A549 (cell line): Measurements from ENCODE around the gene CFL2. TPM values are rescaled to one million over a fixed set of nuclear protein-coding genes. Genes with fewer than 3 reads are reported as not detected.

Experiments used
- ATAC-seq, 2 experiments: fragments of 200-7000 bp in 1 of 2; fragments of >200 bp in 1 of 2; cut with Nextera tagmentation in 1 of 2; cut with Tn5 transposase in 1 of 2; 3 replicates each; pipeline versions ENCODE4 v1.8.0 to v1.9.1; 2018 to 2020; ENCODE audit warnings: mild to moderate bottlenecking in 1 of 2, moderate library complexity in 1 of 2
- CTCF ChIA-PET: fragments of 300-600 bp; sonication (Branson Sonifier 250); formaldehyde crosslinking; extraction: SDS; loops from one replicate; lab custom pipeline; 2021; ENCODE audit warnings: antibody characterized with exemption, inconsistent platforms; lab: Yijun Ruan, JAX
- POLR2A ChIA-PET: fragments of 350-600 bp; formaldehyde crosslinking; extraction: SDS; loops from one replicate; lab custom pipeline; 2021; ENCODE audit warnings: antibody characterized with exemption, inconsistent platforms; lab: Yijun Ruan, JAX
- DNase-seq, 2 experiments: peaks; one replicate each; pipeline versions ENCODE4 v3.0.0 to v3.0.0-alpha.2; 2011 to 2016; ENCODE audit warnings: low read depth in 1 of 2, low spot score in 1 of 2
- FAIRE-seq: peaks from 2 replicates; lab custom pipeline; 2011; peaks lifted over from hg19 to GRCh38; lab: Jason Lieb, UNC
- H3K27ac ChIP-seq, 2 experiments: fragments of >200 bp; sonication (Bioruptor Twin); formaldehyde crosslinking; 3 replicates each; pipeline ENCODE4 v1.5.1; 2016 to 2017
- H3K4me1 ChIP-seq: fragments of >200 bp; sonication (Bioruptor Twin); formaldehyde crosslinking; 3 replicates; pipeline ENCODE4 v1.6.1; 2016
- H3K4me2 ChIP-seq: fragments of >200 bp; sonication (Bioruptor Twin); formaldehyde crosslinking; 3 replicates; pipeline ENCODE4 v1.6.1; 2016
- H3K4me3 ChIP-seq: fragments of >200 bp; sonication (Bioruptor Twin); formaldehyde crosslinking; 3 replicates; pipeline ENCODE4 v1.5.1; 2016
- H3K9me3 ChIP-seq: fragments of >200 bp; sonication (Bioruptor Twin); formaldehyde crosslinking; 3 replicates; pipeline ENCODE4 v1.6.1; 2016
- E2F6 ChIP-seq: IDR thresholded peaks from 2 replicates; pipeline ENCODE4 v1.6.1; 2012; ENCODE audit warnings: low read depth, borderline replicate concordance
- EHF ChIP-seq: fragments of 250-450 bp; sonication (Bioruptor Pico); IDR thresholded peaks from 2 replicates; pipeline ENCODE4 v1.5.0; 2020; ENCODE audit warnings: mild to moderate bottlenecking
- EP300 ChIP-seq, 2 experiments: fragments of >200 bp; sonication (Bioruptor Twin); formaldehyde crosslinking; IDR thresholded peaks; 2 replicates in 1 of 2; 3 replicates in 1 of 2; pipeline ENCODE4 v1.6.1; 2016 to 2017
- GATA3 ChIP-seq: IDR thresholded peaks from 2 replicates; pipeline ENCODE4 v1.6.1; 2012; ENCODE audit warnings: borderline replicate concordance
- HES2 ChIP-seq: fragments of >200 bp; sonication (Bioruptor Twin); formaldehyde crosslinking; IDR thresholded peaks from 2 replicates; pipeline ENCODE4 v1.6.1; 2016
- HMGXB4 ChIP-seq: fragments of 250-450 bp; sonication (Bioruptor Pico); IDR thresholded peaks from 2 replicates; pipeline ENCODE4 v1.5.0; 2021; ENCODE audit warnings: mild to moderate bottlenecking, moderate library complexity, borderline replicate concordance
- HOXB13 ChIP-seq: fragments of 250-450 bp; sonication (Bioruptor Pico); IDR thresholded peaks from 2 replicates; pipeline ENCODE4 v1.5.0; 2020; ENCODE audit warnings: low read depth, mild to moderate bottlenecking, moderate library complexity
- KDM1A ChIP-seq: fragments of 200-600 bp; sonication (generic); IDR thresholded peaks from 2 replicates; pipeline ENCODE4 v1.6.1; 2016; ENCODE audit warnings: low read depth, mild to moderate bottlenecking
- MYC ChIP-seq: IDR thresholded peaks from 2 replicates; pipeline ENCODE4 v1.6.1; 2012; ENCODE audit warnings: mild to moderate bottlenecking, inconsistent platforms, low read length, improper control_type of control experiment, borderline replicate concordance
- POLR2AphosphoS2 ChIP-seq: conservative IDR thresholded peaks from 2 replicates; pipeline ENCODE4 v1.6.1; 2012; ENCODE audit warnings: low read length, improper control_type of control experiment, inconsistent platforms
- REST ChIP-seq: fragments of 200-600 bp; sonication (generic); IDR thresholded peaks from 2 replicates; pipeline ENCODE4 v1.6.1; 2016; ENCODE audit warnings: antibody characterized with exemption, mild to moderate bottlenecking, moderate library complexity
- SMC3 ChIP-seq: fragments of >200 bp; sonication (Bioruptor Twin); formaldehyde crosslinking; IDR thresholded peaks from 3 replicates; pipeline ENCODE4 v1.6.1; 2018; ENCODE audit warnings: inconsistent platforms
- TFCP2L1 ChIP-seq: fragments of 250-450 bp; sonication (Bioruptor Pico); IDR thresholded peaks from 2 replicates; pipeline ENCODE4 v1.5.0; 2021; ENCODE audit warnings: mild to moderate bottlenecking
- TP53 ChIP-seq: fragments of 250-450 bp; sonication (Bioruptor Pico); IDR thresholded peaks from 2 replicates; pipeline ENCODE4 v1.5.0; 2021; ENCODE audit warnings: mild to moderate bottlenecking, moderate library complexity
- USF2 ChIP-seq: fragments of 450-650 bp; IDR thresholded peaks from 2 replicates; pipeline ENCODE4 v1.6.1; 2014; ENCODE audit warnings: antibody characterized with exemption
- ZNF302 ChIP-seq: fragments of 250-450 bp; sonication (Bioruptor Pico); IDR thresholded peaks from 2 replicates; pipeline ENCODE4 v1.9.0; 2021; ENCODE audit warnings: inconsistent platforms, mild to moderate bottlenecking, moderate library complexity
- WGBS: methylation state at CpG from one replicate; pipeline ENCODE4 v1.1.6; 2017; ENCODE audit errors: missing lambda C conversion rate; 5-methylcytosine and 5-hydroxymethylcytosine counted together
- polyA plus RNA-seq, 4 experiments: library from polyadenylated mRNA; depleted of rRNA in 3 of 4; stranded (reverse); fragments of >200 nt; fragmentation: RNase III in 1 of 4; extraction: RNeasy Plus Mini Kit Qiagen cat#74134 plus additional on column Dnase treatment in 1 of 4; gene quantifications; 2 replicates in 3 of 4; 3 replicates in 1 of 4; pipeline ENCODE4 v1.2.3, GENCODE V29; 2011 to 2017

Gene CFL2
- polyA plus RNA-seq, 2 of the 4 experiments (the other 2 are of a cell fraction), result 105 to 167 TPM

GRCh38 chr14:34676516-34677211 is 37.7 kb downstream of the CFL2 start:
- no peak for DNase-seq
- ChIA-PET CTCF (interaction anchor here (0.6 to 0.9 kb wide), 2 partner anchors 32 to 1353 kb away, joined by 3 to 4 read pairs; no protein-coding TSS in a partner anchor), POLR2A (no interaction called here)
- Histone ChIP-seq H3K4me1 (peaks cover 24% of the 10 kb centered on the region), H3K27ac (peak overlapping the region; percentile 49 to 63), H3K4me2 (peak overlapping the region; percentile 27), H3K9me3 (no peaks in the 10 kb centered on the region), H3K4me3 (no peak overlapping the region)
- no peak for ATAC-seq
- 74% methylated on average over 7 of the region's 7 CpGs for WGBS
- no peak for FAIRE-seq
- TF ChIP-seq TP53 (CRISPR knock-in tag), result no peak
- TF ChIP-seq E2F6, result no peak
- no peak for TF ChIP-seq HOXB13
- TF ChIP-seq ZNF302 (CRISPR knock-in tag), result no peak
- TF ChIP-seq USF2, result no peak
- TF ChIP-seq KDM1A, result no peak
- TF ChIP-seq GATA3, result no peak
- no peak for TF ChIP-seq EP300 (IDR thresholded peaks at IDR 0.05)
- TF ChIP-seq REST, result no peak
- TF ChIP-seq SMC3, result no peak
- no peak for TF ChIP-seq MYC
- no peak for TF ChIP-seq TFCP2L1 (CRISPR knock-in tag)
- no peak for TF ChIP-seq EHF

GRCh38 chr14:34673702-34674101 is 40.7 kb downstream of the CFL2 start:
- Histone ChIP-seq H3K4me2 (no peak overlapping the region), H3K9me3 (no peaks in the 10 kb centered on the region), H3K4me1 (peaks cover 23% of the 10 kb centered on the region), H3K27ac (no peak overlapping the region), H3K4me3 (no peak overlapping the region)
- FAIRE-seq, result peak; percentile 65
- ChIA-PET POLR2A (no interaction called here), CTCF (interaction anchor here (0.6 to 8.0 kb wide), 24 partner anchors 8 to 610 kb away, joined by 3 to 120 read pairs (median 6); partner anchors contain the start of gene SRP54)
- no peak for DNase-seq
- no peak for ATAC-seq
- no peak for TF ChIP-seq POLR2AphosphoS2
- TF ChIP-seq HES2, result no peak
- no peak for TF ChIP-seq HMGXB4 (CRISPR knock-in tag)
- no peak for TF ChIP-seq REST
- 83% methylated on average over 1 of the region's 1 CpG for WGBS
